GM10248 (cell line): ENCODE results near the gene MAZ.
A peak's percentile ranks its signal among the peaks of the same experiment; 100 is the strongest.

Experiments used
- CTCF ChIA-PET: fragments of 300-600 bp; sonication (Branson Sonifier 250); formaldehyde crosslinking; extraction: SDS; loops from one replicate; lab custom pipeline; 2021; ENCODE audit warnings: antibody characterized with exemption; lab: Yijun Ruan, JAX
- POLR2A ChIA-PET: fragments of 350-650 bp; sonication (Branson Sonifier 250); formaldehyde crosslinking; extraction: SDS; loops from one replicate; lab custom pipeline; 2020; ENCODE audit warnings: antibody characterized with exemption; lab: Yijun Ruan, JAX
- DNase-seq: peaks from one replicate; pipeline ENCODE4 v3.0.0; 2012; ENCODE audit errors: extremely low spot score
- CTCF ChIP-seq: IDR thresholded peaks from 2 replicates; pipeline ENCODE4 v1.5.1; 2012; ENCODE audit warnings: mild to moderate bottlenecking, low read depth; ENCODE audit errors: extremely low read depth, missing control alignments, control extremely low read depth

Gene MAZ

GRCh38 chr16:29818082-29818481 is 11.8 kb downstream of the MAZ start:
- DNase-seq = no peak
- POLR2A ChIA-PET = interaction anchor here (0.6 kb wide), 1 partner anchor 250 kb away, joined by 4 read pairs; no protein-coding TSS in a partner anchor
- CTCF ChIA-PET = interaction anchor here (1.0 to 11.3 kb wide), 7 partner anchors 11 to 118 kb away, joined by 3 to 93 read pairs (median 4); partner anchors contain the start of gene MAZ
- TF ChIP-seq CTCF = no peak

- DNase-seq = no peak
- no peak for TF ChIP-seq CTCF
- ChIA-PET POLR2A (interaction anchor here (0.6 kb wide), 1 partner anchor 169 kb away, joined by 7 read pairs; no protein-coding TSS in a partner anchor), CTCF (interaction anchor here (2.0 to 11.3 kb wide), 6 partner anchors 10 to 34 kb away, joined by 4 to 93 read pairs (median 9); partner anchors contain the start of gene MAZ)
Measured at GRCh38 chr16:29819506-29819905, 13.2 kb downstream of the MAZ start.

- ChIA-PET POLR2A (interaction anchor here (0.8 kb wide), 1 partner anchor 10 kb away, joined by 5 read pairs; no protein-coding TSS in a partner anchor), CTCF (interaction anchor here (0.9 to 11.3 kb wide), 7 partner anchors 9 to 159 kb away, joined by 3 to 93 read pairs (median 8); partner anchors contain the start of gene KIF22)
- DNase-seq = peak; percentile 72
- TF ChIP-seq CTCF = no peak
Measured at GRCh38 chr16:29820271-29820701, 14.0 kb downstream of the MAZ start, which contains the start of gene MVP. Gene MVP (plus strand): TSS chr16:29820462. CDS start chr16:29830550, 10,088 bp downstream.

- TF ChIP-seq CTCF = no peak
- ChIA-PET POLR2A (interaction anchor here (0.8 kb wide), 1 partner anchor 10 kb away, joined by 5 read pairs; no protein-coding TSS in a partner anchor), CTCF (interaction anchor here (0.9 to 11.3 kb wide), 9 partner anchors 8 to 158 kb away, joined by 3 to 93 read pairs (median 4); partner anchors contain the start of gene KIF22)
- peak; percentile 72 for DNase-seq
Measured at GRCh38 chr16:29820730-29821642, 14.7 kb downstream of the MAZ start.

GRCh38 chr16:29821643-29822115 is 15.3 kb downstream of the MAZ start:
- DNase-seq = no peak
- CTCF ChIA-PET = interaction anchor here (1.0 to 11.3 kb wide), 7 partner anchors 14 to 122 kb away, joined by 3 to 93 read pairs (median 4); no protein-coding TSS in a partner anchor
- TF ChIP-seq CTCF = no peak
- POLR2A ChIA-PET = interaction anchor here (0.6 kb wide), 1 partner anchor 89 kb away, joined by 4 read pairs; no protein-coding TSS in a partner anchor
